Sigmoid colon (tissue), 4 donors: ENCODE measurements around the gene INTS6.

ENCODE experiments used
- CTCF ChIP-seq, 4 experiments: fragments of 450-650 bp in 3 of 4; fragments of 200-600 bp in 1 of 4; IDR thresholded peaks; one replicate each; pipeline ENCODE4 v1.5.1; 2016 to 2019; ENCODE audit warnings: antibody characterized with exemption in 4 of 4, mild to moderate bottlenecking in 3 of 4, moderate library complexity in 2 of 4
- EP300 ChIP-seq, 4 donors: sonication (generic); formaldehyde crosslinking; IDR thresholded peaks; one replicate each; pipeline ENCODE4 v1.6.1; 2017; ENCODE audit warnings: antibody characterized with exemption in 4 of 4
- POLR2A ChIP-seq, 2 donors: fragments of 450-650 bp; IDR thresholded peaks; one replicate each; pipeline ENCODE4 v1.6.1; 2016; ENCODE audit warnings: antibody characterized with exemption in 2 of 2, mild to moderate bottlenecking in 2 of 2, moderate library complexity in 2 of 2
- POLR2AphosphoS5 ChIP-seq, 4 donors: sonication (generic); formaldehyde crosslinking; IDR thresholded peaks; one replicate each; pipeline ENCODE4 v1.6.1; 2017; ENCODE audit warnings: antibody characterized with exemption in 4 of 4

GRCh38 chr13:51500687-51501086, 47.9 kb upstream of the INTS6 start:
- TF ChIP-seq CTCF (IDR thresholded peaks at IDR 0.05) (no peak), POLR2AphosphoS5 (IDR thresholded peaks at IDR 0.05) (no peak), POLR2A (IDR thresholded peaks at IDR 0.05) (no peak), EP300 (IDR thresholded peaks at IDR 0.05) (no peak)
